GM18861 (cell line): ENCODE measurements around the gene PAQR3.

Source experiments
- ATAC-seq: cut with Tn5 transposase; IDR thresholded peaks from one replicate; pipeline ENCODE4 v1.9.1; 2021; ENCODE audit not compliant: unreplicated experiment

The PAQR3 gene, protein sequence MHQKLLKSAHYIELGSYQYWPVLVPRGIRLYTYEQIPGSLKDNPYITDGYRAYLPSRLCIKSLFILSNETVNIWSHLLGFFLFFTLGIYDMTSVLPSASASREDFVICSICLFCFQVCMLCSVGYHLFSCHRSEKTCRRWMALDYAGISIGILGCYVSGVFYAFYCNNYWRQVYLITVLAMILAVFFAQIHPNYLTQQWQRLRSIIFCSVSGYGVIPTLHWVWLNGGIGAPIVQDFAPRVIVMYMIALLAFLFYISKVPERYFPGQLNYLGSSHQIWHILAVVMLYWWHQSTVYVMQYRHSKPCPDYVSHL

GRCh38 chr4:78938868-78939666 lies at the start of gene PAQR3:
Gene PAQR3 (minus strand): TSS chr4:78939438. CDS start chr4:78939224, 214 bp downstream.
- ATAC-seq: peak; percentile 93

DNA sequence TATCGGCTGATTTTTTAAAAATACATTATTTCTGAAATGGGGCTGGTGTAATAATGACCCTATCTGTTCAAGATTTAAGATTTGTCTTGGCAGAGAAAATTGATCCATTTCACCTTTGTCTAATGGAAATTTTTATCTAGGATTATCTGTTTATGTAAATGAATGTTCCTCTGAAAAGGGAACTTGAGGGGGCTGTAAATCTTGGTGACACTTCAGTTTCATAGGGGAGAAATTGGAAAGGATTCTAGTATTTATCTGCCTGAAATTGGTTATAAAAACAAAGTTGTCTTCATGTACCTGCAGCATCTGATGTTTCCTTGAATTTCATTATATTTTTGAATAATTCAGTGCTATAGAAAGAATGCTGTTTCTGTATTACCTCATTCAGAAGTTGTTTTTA lies 48.4 kb upstream of the PAQR3 start:
- ATAC-seq: no peak

DNA sequence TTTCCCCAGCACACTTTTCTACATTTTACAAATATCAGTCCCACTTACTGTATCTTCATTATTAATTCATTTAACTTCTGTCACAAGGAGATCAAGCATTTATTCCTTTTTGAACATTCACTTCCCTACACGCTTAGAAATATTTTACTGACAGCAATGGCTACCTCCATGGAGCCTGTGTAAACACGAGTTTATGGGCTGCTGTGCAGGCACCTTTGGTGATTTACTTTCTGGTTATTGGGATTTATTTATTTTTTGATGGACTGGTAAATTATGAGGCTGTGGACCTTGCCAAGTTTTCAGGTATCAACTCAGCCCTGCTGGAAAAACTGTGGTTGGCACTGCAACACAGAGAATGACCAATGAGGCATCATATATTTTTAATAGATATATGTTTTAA lies 45.4 kb upstream of the PAQR3 start:
- no peak for ATAC-seq

- ATAC-seq: no peak
These were observed 36.6 kb upstream of the PAQR3 start for GRCh38 chr4:78975865-78976264.

DNA sequence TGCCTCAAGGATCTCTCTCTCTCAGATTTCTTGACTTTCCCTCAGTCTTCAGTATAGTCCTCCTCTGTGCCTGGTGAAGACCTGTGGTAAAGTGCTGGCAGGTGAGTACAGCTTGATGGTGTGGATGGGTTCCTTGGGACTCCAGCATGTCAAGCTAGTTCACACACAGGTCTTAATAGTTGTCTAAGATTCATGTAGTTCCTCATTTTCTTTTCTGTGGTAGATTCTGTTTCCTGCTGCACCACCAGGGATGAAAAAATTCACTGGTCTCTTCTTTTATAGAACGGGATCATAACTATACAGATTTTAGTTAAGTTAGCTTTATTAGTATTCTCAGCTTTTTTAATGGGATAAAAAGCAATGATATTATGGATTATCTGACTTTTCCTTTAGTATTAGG lies 32.5 kb upstream of the PAQR3 start:
- ATAC-seq: no peak

DNA sequence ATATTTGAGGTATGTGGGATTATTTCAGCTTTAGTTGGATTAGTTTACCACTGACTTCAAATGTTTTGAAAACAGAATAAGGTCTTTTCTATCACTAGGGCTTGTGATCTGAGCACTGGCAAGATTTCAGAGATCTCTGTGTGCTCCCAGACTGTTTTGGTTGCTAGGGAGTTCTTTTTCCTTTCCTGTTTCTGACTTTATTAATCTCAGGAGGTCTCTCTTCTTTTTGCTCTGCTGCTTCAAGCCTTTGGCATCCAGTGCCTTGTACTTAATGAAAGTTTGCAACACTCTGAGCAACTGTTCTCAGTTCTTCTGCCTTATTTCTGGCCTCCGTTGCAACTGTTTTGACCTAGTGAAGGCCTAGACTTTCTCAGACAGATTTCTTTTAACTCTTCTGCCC lies 32.1 kb upstream of the PAQR3 start:
- no peak for ATAC-seq

- ATAC-seq: no peak
These were observed 23.4 kb upstream of the PAQR3 start for GRCh38 chr4:78962597-78963115.

- ATAC-seq: no peak
These were observed 21.7 kb upstream of the PAQR3 start for GRCh38 chr4:78960926-78961325.

GRCh38 chr4:78956975-78957374 lies 17.7 kb upstream of the PAQR3 start:
- ATAC-seq: no peak

- ATAC-seq: no peak
These were observed 14.8 kb upstream of the PAQR3 start for GRCh38 chr4:78953769-78954666.

DNA sequence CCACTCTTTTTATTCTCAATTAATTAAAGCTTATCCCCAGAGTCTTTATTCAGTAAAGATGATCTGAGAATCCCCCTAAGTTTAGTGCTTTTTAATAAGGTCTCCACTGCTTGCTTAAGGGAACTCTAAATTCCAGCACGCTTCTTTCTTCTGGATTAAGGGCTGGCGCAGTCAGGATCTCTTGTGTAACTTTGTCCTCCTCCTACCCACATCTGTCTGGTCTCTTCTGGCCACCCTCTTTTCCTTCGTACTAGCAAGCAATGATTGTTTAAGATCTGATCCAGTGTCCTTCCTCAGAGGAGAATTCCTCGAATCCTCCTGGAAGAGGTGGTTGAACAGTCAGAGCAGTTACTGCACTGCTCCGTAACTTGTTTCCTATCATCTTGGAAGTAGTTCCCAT lies 14.0 kb upstream of the PAQR3 start:
- ATAC-seq: no peak

GRCh38 chr4:78951862-78952472 lies 12.7 kb upstream of the PAQR3 start:
- peak; percentile 66 for ATAC-seq

- ATAC-seq: no peak
These were observed 10.5 kb upstream of the PAQR3 start for GRCh38 chr4:78949735-78950134.

DNA sequence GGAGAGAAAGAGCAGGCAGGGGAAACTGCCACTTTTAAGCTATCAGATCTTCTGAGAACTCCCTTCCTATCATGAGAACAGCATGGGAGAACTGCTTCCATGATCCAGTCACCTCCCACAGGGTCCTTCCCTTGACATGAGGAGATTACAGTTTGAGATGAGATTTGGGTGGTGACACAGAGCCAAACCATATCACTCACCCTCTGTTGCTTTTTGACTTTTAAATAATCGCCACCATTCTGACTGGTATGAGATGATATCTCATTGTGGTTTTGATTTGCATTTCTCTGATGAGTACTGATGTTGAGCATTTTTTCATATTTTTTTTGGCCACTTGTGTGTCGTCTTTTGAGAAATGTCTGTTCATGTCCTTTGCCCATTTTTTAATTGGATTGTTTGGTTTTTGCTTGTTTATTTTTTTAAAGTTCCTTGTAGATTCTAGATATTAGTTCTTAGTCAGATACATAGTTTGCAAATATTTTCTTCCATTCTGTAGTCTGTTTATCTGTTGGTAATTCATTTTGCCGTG lies 6.5 kb upstream of the PAQR3 start:
- ATAC-seq: no peak

- no peak for ATAC-seq
These were observed 5.1 kb upstream of the PAQR3 start for GRCh38 chr4:78944381-78944780.

GRCh38 chr4:78940752-78941151 lies 1.5 kb upstream of the PAQR3 start:
- no peak for ATAC-seq

DNA sequence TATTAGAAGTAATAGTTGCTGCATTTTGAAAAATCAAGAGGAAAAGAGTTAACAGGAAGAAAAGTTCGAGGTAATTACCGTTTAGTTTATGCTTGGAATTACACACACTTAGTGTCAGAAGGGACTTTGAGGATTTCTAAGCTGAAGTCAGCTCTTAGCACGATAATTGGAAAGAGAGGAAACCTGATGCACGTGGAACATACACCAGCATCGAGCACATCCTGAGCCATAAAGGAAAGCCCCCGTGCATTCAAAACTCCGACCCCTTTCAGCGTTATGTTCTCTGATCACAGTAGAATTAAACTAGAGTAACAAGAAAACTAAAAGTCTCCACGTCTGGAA lies 400 bp upstream of the PAQR3 start:
- peak; percentile 7 for ATAC-seq

DNA sequence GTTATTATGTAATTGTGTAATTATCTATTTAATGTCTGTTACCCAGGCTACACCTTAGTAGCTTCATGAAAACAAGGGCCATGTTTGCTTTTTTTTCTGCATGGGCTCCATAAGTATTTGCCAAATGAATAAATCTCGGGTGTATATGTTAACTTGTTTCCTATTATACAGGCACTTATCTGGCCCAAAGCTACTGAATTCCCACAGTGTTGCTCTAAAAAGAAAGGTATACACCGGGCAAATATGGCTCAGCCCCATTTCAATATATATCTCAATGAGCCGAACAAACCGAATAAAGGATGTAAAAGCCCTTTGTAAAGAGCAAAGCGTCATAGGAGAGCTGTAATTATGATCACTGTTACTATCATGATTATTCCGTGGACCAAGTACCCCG lies 767 bp downstream of the PAQR3 start:
- no peak for ATAC-seq

- no peak for ATAC-seq
These were observed 1.4 kb downstream of the PAQR3 start for GRCh38 chr4:78937837-78938236.

- ATAC-seq: no peak
These were observed 2.2 kb downstream of the PAQR3 start for GRCh38 chr4:78936989-78937388.
